Measurements from ENCODE around the gene CAPN1.

GRCh38 chr11:65242389-65242788 lies 60.7 kb downstream of the CAPN1 start:
- no peak for TF ChIP-seq KDM1A (CRISPR knock-in tag; IDR thresholded peaks at IDR 0.05)
- TF ChIP-seq NFKBIZ (CRISPR knock-in tag; IDR thresholded peaks at IDR 0.05): no peak
- no peak for TF ChIP-seq SRF (IDR thresholded peaks at IDR 0.05; ENCODE audit: low read depth, low read length)
- TF ChIP-seq JUN (CRISPR knock-in tag; IDR thresholded peaks at IDR 0.05): no peak
- TF ChIP-seq POLR2A (IDR thresholded peaks at IDR 0.05; ENCODE audit: insufficient read depth in 1 of 2, low read depth in 2 of 2, low read length in 2 of 2): no peak
- TF ChIP-seq RAD21 (CRISPR knock-in tag; IDR thresholded peaks at IDR 0.05): no peak
- TF ChIP-seq CTCF (CRISPR knock-in tag; IDR thresholded peaks at IDR 0.05): no peak
- no peak for TF ChIP-seq SMAD3 (CRISPR knock-in tag; IDR thresholded peaks at IDR 0.05)
